Measurements from ENCODE around the gene TAS2R20.
"Not testable (repeated sequence)": the region's sequence is repeated elsewhere in the genome, so short reads cannot be mapped to it uniquely, and the experiment has no call there.

The TAS2R20 gene, protein sequence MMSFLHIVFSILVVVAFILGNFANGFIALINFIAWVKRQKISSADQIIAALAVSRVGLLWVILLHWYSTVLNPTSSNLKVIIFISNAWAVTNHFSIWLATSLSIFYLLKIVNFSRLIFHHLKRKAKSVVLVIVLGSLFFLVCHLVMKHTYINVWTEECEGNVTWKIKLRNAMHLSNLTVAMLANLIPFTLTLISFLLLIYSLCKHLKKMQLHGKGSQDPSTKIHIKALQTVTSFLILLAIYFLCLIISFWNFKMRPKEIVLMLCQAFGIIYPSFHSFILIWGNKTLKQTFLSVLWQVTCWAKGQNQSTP

DNA sequence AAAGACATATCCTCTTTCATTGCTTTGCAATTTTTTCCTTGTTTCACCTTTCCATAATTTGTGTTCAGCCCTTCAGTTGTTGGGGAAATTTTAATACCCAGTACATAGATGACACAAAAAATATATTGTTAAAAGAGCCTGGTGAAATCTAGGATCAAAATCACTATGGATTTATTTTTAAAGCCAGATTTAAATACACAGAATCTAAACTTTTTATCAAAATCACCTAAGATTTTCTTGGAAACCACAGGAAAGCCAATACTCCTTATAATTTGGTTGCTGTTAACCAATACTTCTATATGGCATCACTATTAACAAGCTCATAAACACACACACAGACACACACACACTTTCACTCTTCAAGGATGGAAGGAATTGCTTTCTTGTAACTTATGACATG is at the start of gene TAS2R20:
TAS2R20 (minus strand) TSS at position 101 of the 400 bp plus-strand sequence. CDS start 429 bp downstream, outside the sequence.
- DNase-seq: no peak

DNA sequence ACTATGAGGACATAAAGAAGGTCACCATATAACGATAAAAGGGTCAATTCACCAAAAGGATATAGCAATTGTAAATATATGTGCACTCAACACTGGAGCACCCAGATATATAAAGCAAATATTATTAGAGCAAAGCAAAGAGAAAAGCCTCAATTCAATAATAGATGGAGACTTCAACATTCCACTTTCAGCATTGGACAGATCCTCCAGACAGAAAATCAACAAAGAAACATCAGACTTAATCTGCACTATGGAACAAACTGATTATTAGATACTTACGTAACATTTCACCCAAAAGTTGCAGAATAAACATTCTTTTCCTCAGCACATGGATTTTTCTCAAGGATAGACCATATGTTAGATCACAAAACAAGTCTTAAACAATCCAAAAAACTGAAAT is 43.3 kb upstream of the TAS2R20 start:
- DNase-seq: not testable (repeated sequence)

DNA sequence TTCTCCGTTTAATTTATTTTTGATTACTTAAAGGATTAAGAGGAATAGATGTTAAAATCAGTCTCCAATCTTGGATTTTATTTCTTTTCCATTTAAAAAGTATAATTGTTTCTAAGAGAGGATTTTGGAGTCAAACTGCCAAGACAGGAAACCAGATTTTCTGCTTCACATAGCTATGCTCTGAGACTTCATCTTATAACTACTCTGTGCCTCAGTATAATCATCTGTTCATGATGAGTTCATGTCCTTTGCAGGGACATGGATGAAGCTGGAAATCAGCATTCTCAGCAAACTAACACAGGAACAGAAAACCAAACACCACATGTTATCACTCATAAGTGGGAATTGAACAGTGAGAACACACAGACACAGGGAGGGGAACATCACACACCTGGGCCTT is 42.1 kb upstream of the TAS2R20 start:
- no peak for DNase-seq

DNA sequence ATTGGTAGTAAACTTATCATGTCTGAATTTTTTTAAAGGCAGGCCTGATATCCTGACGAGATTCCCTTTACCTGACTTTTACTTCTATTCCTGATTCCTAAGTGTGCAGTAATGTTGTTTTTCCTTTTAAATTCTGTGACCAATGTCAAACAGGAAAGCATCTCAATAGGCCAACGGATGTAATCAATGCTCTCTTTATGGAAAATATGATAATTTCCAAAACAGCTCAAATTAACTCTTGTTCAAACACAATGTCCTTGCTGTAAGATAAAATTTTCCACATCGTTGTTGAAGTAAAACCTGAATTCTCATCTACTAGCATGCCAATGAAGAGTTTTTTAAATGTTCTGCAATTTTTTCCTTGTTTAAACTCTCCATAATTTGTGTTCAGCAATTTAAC is 41.1 kb upstream of the TAS2R20 start:
- DNase-seq: no peak

DNA sequence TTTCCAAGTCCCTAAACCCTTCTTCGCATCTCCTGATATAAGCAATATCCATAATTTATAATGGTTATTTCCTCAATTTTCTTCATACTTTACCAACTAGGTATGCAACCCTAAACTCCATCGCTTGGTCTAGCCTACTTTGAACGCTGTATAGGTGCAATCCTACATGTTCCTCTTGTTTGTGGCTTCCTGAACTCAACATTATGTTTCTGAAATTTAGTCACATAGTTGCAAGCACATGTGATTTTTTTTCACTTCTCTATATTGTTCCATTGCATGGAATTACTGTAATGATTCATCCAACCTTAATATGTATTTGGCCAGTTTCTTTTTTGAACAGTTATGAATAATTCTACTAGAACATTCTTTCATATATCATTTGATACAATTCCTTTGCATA is 35.9 kb upstream of the TAS2R20 start:
- not testable (repeated sequence) for DNase-seq

DNA sequence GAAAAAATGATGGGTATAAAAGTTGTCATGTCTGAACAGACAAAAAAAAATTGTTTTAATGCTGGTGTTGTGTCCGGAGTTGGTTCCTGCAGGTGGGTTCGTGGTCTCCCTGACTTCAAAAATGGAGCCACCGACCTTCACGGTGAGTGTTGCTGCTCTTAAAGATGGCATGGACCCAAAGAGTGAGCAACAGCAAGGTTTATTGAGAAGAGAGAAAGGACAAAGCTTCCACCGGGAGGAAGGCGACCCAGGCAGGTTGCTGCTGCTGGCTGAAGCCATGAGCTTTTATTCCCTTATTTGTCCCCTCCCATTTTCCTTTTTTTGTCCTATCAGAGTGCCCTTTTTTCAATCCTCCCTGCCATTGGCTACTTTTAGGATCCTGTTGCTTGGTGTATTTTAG is 33.2 kb upstream of the TAS2R20 start, which contains the start of gene TAS2R31:
TAS2R31 (minus strand) TSS at position 101 of the 400 bp plus-strand sequence; CDS start at position 29, 72 bp downstream.
- no peak for DNase-seq

- no peak for DNase-seq
Measured at GRCh38 chr12:11026118-11026517, 28.0 kb upstream of the TAS2R20 start.

- DNase-seq: no peak
Measured at GRCh38 chr12:11023387-11023786, 25.3 kb upstream of the TAS2R20 start.

GRCh38 chr12:11022520-11022919 is 24.4 kb upstream of the TAS2R20 start, which contains the start of gene TAS2R19:
TSS of gene TAS2R19 (minus strand) at chr12:11022620. CDS start at chr12:11022571, 49 bp downstream.
- DNase-seq: no peak

DNA sequence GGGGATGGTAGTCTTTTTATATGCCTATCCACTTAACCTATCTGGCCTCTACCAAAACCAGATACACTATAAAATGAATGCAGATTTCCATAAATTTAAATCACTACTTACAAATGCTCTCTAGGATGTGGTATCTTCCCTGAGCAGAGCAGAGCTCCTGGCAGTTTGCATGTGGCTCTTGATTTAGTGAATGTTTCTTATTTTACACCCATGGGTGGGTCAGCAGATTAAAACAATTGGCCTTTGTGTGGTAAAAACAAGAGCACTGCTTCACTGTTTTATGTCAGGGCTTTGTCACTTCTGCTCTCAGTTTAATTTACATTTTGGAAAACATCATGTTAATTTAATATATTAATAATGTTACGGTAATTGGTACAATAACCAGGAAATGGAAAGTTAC is 18.8 kb upstream of the TAS2R20 start:
- no peak for DNase-seq

- DNase-seq: no peak
Measured at GRCh38 chr12:11015775-11016430, 17.8 kb upstream of the TAS2R20 start.

- DNase-seq: no peak
Measured at GRCh38 chr12:11014234-11014633, 16.1 kb upstream of the TAS2R20 start.

GRCh38 chr12:11007608-11008007 is 9.5 kb upstream of the TAS2R20 start:
- no peak for DNase-seq

- DNase-seq: no peak
Measured at GRCh38 chr12:10994307-10994706, 3.8 kb downstream of the TAS2R20 start.

DNA sequence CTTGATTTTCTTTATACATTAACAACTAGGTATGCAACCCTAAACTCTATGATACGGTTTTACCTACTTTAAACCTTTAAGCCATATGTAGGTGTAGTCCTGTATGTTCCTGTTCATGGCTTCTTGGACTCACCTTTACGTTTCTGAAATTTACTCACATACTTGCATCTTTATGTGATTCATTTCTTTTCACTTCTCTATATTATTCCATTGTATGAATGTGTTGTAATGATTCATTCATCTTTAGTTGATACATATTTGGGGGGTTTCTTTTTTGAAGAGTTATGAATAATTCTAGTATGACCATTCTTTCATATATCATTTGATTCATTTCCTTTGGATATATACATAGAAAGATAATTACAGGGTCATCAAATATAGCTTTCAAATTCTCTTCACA is 9.0 kb downstream of the TAS2R20 start:
- DNase-seq: no peak

DNA sequence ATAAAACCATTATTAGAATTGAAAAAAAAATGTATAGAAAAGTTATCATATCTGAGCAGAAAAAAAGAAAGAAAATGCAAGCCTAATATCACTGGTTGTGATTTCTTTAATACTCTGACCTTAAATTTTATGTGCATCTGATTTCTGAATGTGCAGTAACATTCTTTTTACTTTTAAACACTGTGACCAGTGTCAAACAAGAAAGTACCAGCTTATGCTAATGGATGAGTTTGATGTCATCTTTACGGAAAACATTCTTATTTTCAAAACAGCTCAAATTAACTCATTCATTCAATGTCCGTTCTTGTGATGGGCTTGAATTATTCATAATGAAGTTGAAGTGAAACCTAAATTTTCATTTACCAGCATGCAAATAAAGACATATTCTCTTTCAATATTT is 11.3 kb downstream of the TAS2R20 start, which contains the start of gene TAS2R50:
TAS2R50 (minus strand) TSS at position 101 of the 400 bp plus-strand sequence; CDS start at position 49, 52 bp downstream.
- no peak for DNase-seq

GRCh38 chr12:10982244-10982643 is 15.9 kb downstream of the TAS2R20 start:
- DNase-seq: no peak

GRCh38 chr12:10974965-10975364 is 23.1 kb downstream of the TAS2R20 start:
- no peak for DNase-seq

GRCh38 chr12:10968765-10969456 is 29.2 kb downstream of the TAS2R20 start:
- no peak for DNase-seq

DNA sequence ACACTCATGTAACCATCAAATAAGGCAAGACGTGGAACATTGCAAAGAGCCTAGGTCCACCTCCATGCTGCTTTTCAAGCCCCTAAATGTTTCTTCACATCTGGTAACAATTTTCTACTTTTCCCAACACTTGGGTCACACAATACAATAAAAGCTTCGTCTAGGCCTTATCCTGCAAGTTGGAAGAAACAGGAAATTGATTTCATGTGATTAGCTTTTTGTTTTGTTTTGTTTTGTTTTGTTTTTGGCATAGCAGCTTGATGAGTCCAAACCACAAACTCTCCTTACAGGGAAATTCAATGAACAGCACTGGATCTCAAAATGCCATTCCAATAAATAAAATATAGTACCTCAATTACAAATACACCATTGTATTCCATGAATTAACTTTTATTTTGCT is 30.7 kb downstream of the TAS2R20 start:
- DNase-seq: no peak

DNA sequence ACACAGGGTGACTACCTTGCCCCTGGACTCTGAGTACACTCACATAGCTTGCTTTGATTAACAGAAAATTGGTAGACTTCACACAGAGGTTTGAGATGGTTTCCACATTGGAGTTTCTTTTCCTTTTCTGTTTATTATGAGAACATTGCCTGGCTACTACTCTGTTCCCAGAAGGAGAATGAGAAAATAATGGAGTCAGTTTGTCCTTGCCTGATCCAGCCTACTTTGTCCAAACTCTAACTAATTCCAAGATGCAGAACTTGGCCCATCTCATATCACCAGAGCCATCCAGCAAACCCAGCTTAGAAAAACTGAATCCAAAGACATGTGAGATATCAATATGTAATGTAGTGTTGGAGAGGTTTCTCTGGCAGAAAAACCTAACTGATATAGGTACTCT is 31.8 kb downstream of the TAS2R20 start:
- DNase-seq: no peak

- no peak for DNase-seq
Measured at GRCh38 chr12:10965476-10965875, 32.6 kb downstream of the TAS2R20 start.

- DNase-seq: no peak
Measured at GRCh38 chr12:10960211-10960610, 37.9 kb downstream of the TAS2R20 start.

- no peak for DNase-seq
Measured at GRCh38 chr12:10959804-10960203, 38.3 kb downstream of the TAS2R20 start.

All from NCI-H146 (cell line).